HepG2 (cell line): Measurements from ENCODE around the gene CES2. TPM values are rescaled to one million over a fixed set of nuclear protein-coding genes. Genes with fewer than 3 reads are reported as not detected.
A peak's percentile ranks its signal among the peaks of the same experiment; 100 is the strongest.

ENCODE experiments used
- HMGXB3 ChIP-seq: sonication (generic); formaldehyde crosslinking; IDR thresholded peaks from 2 replicates; pipeline ENCODE4 v1.4.0; 2020; ENCODE audit warnings: missing genetic modification reagents, borderline replicate concordance
- HNF1B ChIP-seq: sonication (generic); formaldehyde crosslinking; IDR thresholded peaks from 2 replicates; pipeline ENCODE4 v1.5.1; 2020; ENCODE audit warnings: mild to moderate bottlenecking, moderate library complexity, missing genetic modification reagents
- MLX ChIP-seq: IDR thresholded peaks from 2 replicates; pipeline ENCODE4 v1.6.1; 2016
- SMAD9 ChIP-seq: sonication (generic); formaldehyde crosslinking; IDR thresholded peaks from 2 replicates; pipeline ENCODE4 v1.5.1; 2020; ENCODE audit warnings: mild to moderate bottlenecking, missing genetic modification reagents
- SRY ChIP-seq: sonication (generic); formaldehyde crosslinking; IDR thresholded peaks from 2 replicates; pipeline ENCODE4 v1.8.0; 2022; ENCODE audit warnings: mild to moderate bottlenecking, missing genetic modification reagents
- THAP9 ChIP-seq: sonication (generic); formaldehyde crosslinking; IDR thresholded peaks from 2 replicates; pipeline ENCODE4; 2020; ENCODE audit warnings: missing genetic modification reagents, mild to moderate bottlenecking, borderline replicate concordance
- U2AF1 ChIP-seq: fragments of 200-400 bp; formaldehyde crosslinking; optimal IDR thresholded peaks from 2 replicates; pipeline ENCODE3; 2017; ENCODE audit warnings: mild to moderate bottlenecking, low read depth, low read length
- ZNF18 ChIP-seq: sonication (generic); formaldehyde crosslinking; IDR thresholded peaks from 2 replicates; pipeline ENCODE4 v1.8.0; 2022; ENCODE audit warnings: mild to moderate bottlenecking, missing genetic modification reagents; ENCODE audit not compliant: insufficient replicate concordance
- ZNF350 ChIP-seq: sonication (generic); formaldehyde crosslinking; IDR thresholded peaks from 2 replicates; pipeline ENCODE4 v1.4.0; 2020; ENCODE audit warnings: mild to moderate bottlenecking, low read depth, missing genetic modification reagents, borderline replicate concordance
- ZNF572 ChIP-seq: sonication (generic); formaldehyde crosslinking; IDR thresholded peaks from 2 replicates; pipeline ENCODE4 v1.5.1; 2020; ENCODE audit warnings: mild to moderate bottlenecking, missing genetic modification reagents
- ZNF574 ChIP-seq: sonication (generic); formaldehyde crosslinking; IDR thresholded peaks from 2 replicates; pipeline ENCODE4 v1.4.0; 2020; ENCODE audit warnings: missing genetic modification reagents
- ZNF629 ChIP-seq: sonication (generic); formaldehyde crosslinking; conservative IDR thresholded peaks from 2 replicates; pipeline ENCODE4 v1.5.0; 2020; ENCODE audit warnings: missing genetic modification reagents
- polyA plus RNA-seq, 8 experiments: library from polyadenylated mRNA; depleted of rRNA in 3 of 8; stranded (reverse) in 7 of 8; unstranded in 1 of 8; fragments of >200 nt; fragmentation: Illumina TruSeq in 4 of 8; extraction: Trizol in 4 of 8; gene quantifications; 2 replicates each; pipeline versions ENCODE4 v1.2.1 to v1.2.3, GENCODE V29; 2011 to 2016; ENCODE audit warnings: low read depth in 4 of 8, missing spikeins in 1 of 8, mixed read lengths in 1 of 8; ENCODE audit not compliant: insufficient read depth in 1 of 8
- total RNA-seq, 5 experiments: library from RNA; depleted of rRNA; stranded (reverse); fragments of >200 nt; fragmentation: Illumina TruSeq; extraction: Trizol; gene quantifications; 2 replicates each; pipeline ENCODE4 v1.2.3, GENCODE V29; 2016; ENCODE audit warnings: low read depth in 1 of 5
- TF ChIP-seq, protein P1 (sequence below): sonication (generic); formaldehyde crosslinking; IDR thresholded peaks from 2 replicates; pipeline ENCODE4 v1.8.0; 2022; ENCODE audit warnings: missing genetic modification reagents, mild to moderate bottlenecking, borderline replicate concordance

CES2 gene
- total and polyA plus RNA-seq, 2 of the 13 experiments (the other 11 are each of a cell fraction or from before 2014, with no cell fraction given) = 50.6 to 63.8 TPM

- TF ChIP-seq HMGXB3 (no peak), SMAD9 (CRISPR knock-in tag) (no peak), ZNF629 (no peak), ZNF18 (CRISPR knock-in tag) (no peak), MLX (no peak), ZNF574 (CRISPR knock-in tag) (no peak; the same call in 1 of the 2 replicates), U2AF1 (peak; percentile 35), ZNF350 (CRISPR knock-in tag) (no peak), HNF1B (CRISPR knock-in tag) (0 out of 2 replicates have a peak, but pooled peaks have one; percentile 7), ZNF572 (CRISPR knock-in tag) (0 out of 2 replicates have a peak, but pooled peaks have one; percentile 6), THAP9 (CRISPR knock-in tag) (no peak), SRY (CRISPR knock-in tag) (no peak)
- TF ChIP-seq, protein P1, sequence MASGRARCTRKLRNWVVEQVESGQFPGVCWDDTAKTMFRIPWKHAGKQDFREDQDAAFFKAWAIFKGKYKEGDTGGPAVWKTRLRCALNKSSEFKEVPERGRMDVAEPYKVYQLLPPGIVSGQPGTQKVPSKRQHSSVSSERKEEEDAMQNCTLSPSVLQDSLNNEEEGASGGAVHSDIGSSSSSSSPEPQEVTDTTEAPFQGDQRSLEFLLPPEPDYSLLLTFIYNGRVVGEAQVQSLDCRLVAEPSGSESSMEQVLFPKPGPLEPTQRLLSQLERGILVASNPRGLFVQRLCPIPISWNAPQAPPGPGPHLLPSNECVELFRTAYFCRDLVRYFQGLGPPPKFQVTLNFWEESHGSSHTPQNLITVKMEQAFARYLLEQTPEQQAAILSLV (CRISPR knock-in tag) = no peak
These were observed 17.0 kb upstream of the CES2 start (continued) for GRCh38 chr16:66918355-66918754.
